SK-N-MC (cell line): ENCODE data around the gene ZCCHC24.

Source experiments
- EZH2 ChIP-seq: fragments of 200-600 bp; sonication (generic); IDR thresholded peaks from one replicate; pipeline ENCODE4 v1.6.1; 2017; ENCODE audit warnings: antibody characterized with exemption
- FOXP2 ChIP-seq: optimal IDR thresholded peaks from 2 replicates; pipeline ENCODE3; 2011; ENCODE audit warnings: mild to moderate bottlenecking, moderate library complexity; ENCODE audit not compliant: insufficient read depth; ENCODE audit errors: extremely low read length, control extremely low read depth
- POLR2AphosphoS5 ChIP-seq: IDR thresholded peaks from 2 replicates; pipeline ENCODE4 v1.6.1; 2012; ENCODE audit warnings: mild to moderate bottlenecking, low read depth, low read length, borderline replicate concordance

GRCh38 chr10:79431891-79432831, 13.3 kb downstream of the ZCCHC24 start:
- TF ChIP-seq POLR2AphosphoS5, result no peak
- TF ChIP-seq EZH2, result no peak
- TF ChIP-seq FOXP2, result no peak
